PC-9 (cell line): ENCODE measurements around the gene FAM217B. TPM values are rescaled to one million over a fixed set of nuclear protein-coding genes. Genes with fewer than 3 reads are reported as not detected.

Experiments used
- BruUV-seq: library from RNA; stranded (reverse); fragments of 400-500 nt; replicated peaks from 2 replicates; lab custom pipeline; 2021; lab: Mats Ljungman, UMichigan
- CTCF ChIA-PET: fragments of 300-600 bp; sonication (Branson Sonifier 250); formaldehyde crosslinking; loops from one replicate; lab custom pipeline; 2022; ENCODE audit warnings: antibody characterized with exemption; lab: Charles Lee
- POLR2A ChIA-PET: fragments of 300-600 bp; sonication (Branson Sonifier 250); formaldehyde crosslinking; loops from one replicate; lab custom pipeline; 2022; ENCODE audit warnings: antibody characterized with exemption; ENCODE audit not compliant: unreplicated experiment; lab: Charles Lee
- DNase-seq, 2 experiments: peaks; one replicate each; pipeline versions ENCODE4 v3.0.0 to v3.0.0-alpha.2; 2015 to 2022; ENCODE audit warnings: mixed read lengths in 1 of 2
- H2AFZ ChIP-seq: fragments of 200-600 bp; sonication (generic); 2 replicates; pipeline ENCODE4 v1.8.1; 2017; ENCODE audit warnings: antibody characterized with exemption
- H3F3A ChIP-seq: fragments of 200-600 bp; sonication (generic); 2 replicates; pipeline ENCODE4 v1.8.1; 2017; ENCODE audit warnings: antibody characterized with exemption, mild to moderate bottlenecking, low read depth; ENCODE audit not compliant: insufficient read depth
- H3K27ac ChIP-seq: fragments of 200-600 bp; sonication (generic); 2 replicates; pipeline ENCODE4 v1.6.1; 2016; ENCODE audit warnings: mixed run types
- H3K27me3 ChIP-seq: fragments of 200-600 bp; sonication (generic); 2 replicates; pipeline ENCODE4 v1.6.1; 2016; ENCODE audit warnings: low read depth, mixed run types; ENCODE audit not compliant: insufficient read depth
- H3K36me3 ChIP-seq: fragments of 200-600 bp; sonication (generic); 2 replicates; pipeline ENCODE4 v1.6.1; 2016; ENCODE audit warnings: low read depth, mixed run types
- H3K4me1 ChIP-seq: fragments of 200-600 bp; sonication (generic); replicated peaks from 2 replicates; pipeline ENCODE4 v1.6.1; 2016; ENCODE audit warnings: mixed run types; ENCODE audit not compliant: insufficient read depth
- H3K4me2 ChIP-seq: fragments of 200-600 bp; sonication (generic); 2 replicates; pipeline ENCODE4 v1.6.1; 2017; ENCODE audit warnings: mixed run types
- H3K4me3 ChIP-seq: fragments of 200-600 bp; sonication (generic); 2 replicates; pipeline ENCODE4 v1.6.1; 2016; ENCODE audit warnings: mixed run types
- H3K79me2 ChIP-seq: fragments of 200-600 bp; sonication (generic); 2 replicates; pipeline ENCODE4 v1.6.1; 2017; ENCODE audit warnings: low read depth, mixed run types
- H3K9me2 ChIP-seq: fragments of 200-600 bp; sonication (generic); 2 replicates; pipeline ENCODE4 v1.8.1; 2017; ENCODE audit warnings: mild to moderate bottlenecking; ENCODE audit not compliant: insufficient read depth
- H3K9me3 ChIP-seq: fragments of 200-600 bp; sonication (generic); 2 replicates; pipeline ENCODE4 v1.8.1; 2016; ENCODE audit warnings: low read depth; ENCODE audit not compliant: insufficient read depth
- H4K20me1 ChIP-seq: fragments of 200-600 bp; sonication (generic); 2 replicates; pipeline ENCODE4 v1.8.1; 2017; ENCODE audit not compliant: insufficient read depth
- EZH2 ChIP-seq: fragments of 200-600 bp; sonication (generic); IDR thresholded peaks from 2 replicates; pipeline ENCODE4 v1.8.0; 2017; ENCODE audit warnings: antibody characterized with exemption, low read depth
- intact Hi-C: fragments of 100-400 bp; cut with micrococcal nuclease; formaldehyde crosslinking; loops from one replicate; pipeline ENCODE4 v1.10.0; 2022; ENCODE audit not compliant: unreplicated experiment
- total RNA-seq: library from RNA; stranded (reverse); gene quantifications from 2 replicates; pipeline ENCODE4 v1.2.3, GENCODE V29; 2021
- TF ChIP-seq, protein P1 (sequence below): fragments of 200-600 bp; sonication (generic); conservative IDR thresholded peaks from 2 replicates; pipeline ENCODE4 v1.6.1; 2017; ENCODE audit warnings: mixed run types, antibody characterized with exemption, mild to moderate bottlenecking, moderate library complexity

Gene FAM217B
- total RNA-seq, 1 experiment from 2014 or later, result 20.2 TPM

GRCh38 chr20:59948828-59949720 lies 8.9 kb downstream of the FAM217B start:
- TF ChIP-seq, protein P1, sequence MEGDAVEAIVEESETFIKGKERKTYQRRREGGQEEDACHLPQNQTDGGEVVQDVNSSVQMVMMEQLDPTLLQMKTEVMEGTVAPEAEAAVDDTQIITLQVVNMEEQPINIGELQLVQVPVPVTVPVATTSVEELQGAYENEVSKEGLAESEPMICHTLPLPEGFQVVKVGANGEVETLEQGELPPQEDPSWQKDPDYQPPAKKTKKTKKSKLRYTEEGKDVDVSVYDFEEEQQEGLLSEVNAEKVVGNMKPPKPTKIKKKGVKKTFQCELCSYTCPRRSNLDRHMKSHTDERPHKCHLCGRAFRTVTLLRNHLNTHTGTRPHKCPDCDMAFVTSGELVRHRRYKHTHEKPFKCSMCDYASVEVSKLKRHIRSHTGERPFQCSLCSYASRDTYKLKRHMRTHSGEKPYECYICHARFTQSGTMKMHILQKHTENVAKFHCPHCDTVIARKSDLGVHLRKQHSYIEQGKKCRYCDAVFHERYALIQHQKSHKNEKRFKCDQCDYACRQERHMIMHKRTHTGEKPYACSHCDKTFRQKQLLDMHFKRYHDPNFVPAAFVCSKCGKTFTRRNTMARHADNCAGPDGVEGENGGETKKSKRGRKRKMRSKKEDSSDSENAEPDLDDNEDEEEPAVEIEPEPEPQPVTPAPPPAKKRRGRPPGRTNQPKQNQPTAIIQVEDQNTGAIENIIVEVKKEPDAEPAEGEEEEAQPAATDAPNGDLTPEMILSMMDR, result peak; percentile 89
- TF ChIP-seq EZH2, result no peak
- no TSS peak for BruUV-seq
- Histone ChIP-seq H4K20me1 (no peaks in the 10 kb centered on the region), H2AFZ (no peak overlapping the region), H3K27ac (peak overlapping the region; percentile 36; the same call in 1 of the 2 replicates), H3K36me3 (0 out of 2 replicates have a peak, but pooled peaks cover 3% of the 10 kb centered on the region), H3K9me3 (no peaks in the 10 kb centered on the region), H3K4me1 (peaks cover 28% of the 10 kb centered on the region), H3K4me2 (no peak overlapping the region; the same call in 1 of the 2 replicates), H3K4me3 (no peak overlapping the region), H3F3A (peaks cover 29% of the 10 kb centered on the region), H3K79me2 (no peaks in the 10 kb centered on the region; the same call in 1 of the 2 replicates), H3K9me2 (no peaks in the 10 kb centered on the region), H3K27me3 (no peaks in the 10 kb centered on the region)
- CTCF ChIA-PET, result interaction anchor here (0.6 to 1.4 kb wide), 3 partner anchors 10 to 101 kb away, joined by 3 to 6 read pairs (median 4); no protein-coding TSS in a partner anchor
- POLR2A ChIA-PET, result interaction anchor here (0.7 kb wide), 1 partner anchor 101 kb away, joined by 6 read pairs; no protein-coding TSS in a partner anchor
- DNase-seq, result peak; percentile 25 to 57
- intact Hi-C loops, result loop anchor here (1.0 to 10.0 kb wide), 4 partner anchors 101 to 354 kb away; no protein-coding TSS in a partner anchor

DNA sequence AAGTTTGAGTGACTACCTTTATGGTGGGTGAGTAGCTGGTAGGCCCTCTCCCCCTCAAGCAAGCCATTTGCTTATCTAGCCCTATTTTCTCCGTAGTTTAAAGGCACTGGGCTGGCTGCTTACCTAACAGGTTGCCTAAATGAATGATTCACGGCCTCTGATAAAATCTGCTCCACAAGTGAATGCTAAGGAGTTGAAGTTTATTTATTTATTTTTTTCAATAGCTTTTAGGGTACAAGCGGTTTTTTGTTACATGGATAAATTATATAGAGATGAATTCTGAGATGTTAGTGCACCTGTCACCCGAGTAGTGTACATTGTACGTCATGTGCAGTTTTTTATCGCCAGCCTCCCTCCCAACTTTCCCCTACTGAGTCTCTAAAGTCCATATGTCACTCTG lies 9.7 kb downstream of the FAM217B start:
- Histone ChIP-seq H2AFZ (no peak overlapping the region), H4K20me1 (no peaks in the 10 kb centered on the region), H3K4me3 (no peak overlapping the region), H3K36me3 (0 out of 2 replicates have a peak, but pooled peaks cover 3% of the 10 kb centered on the region), H3K4me2 (peak overlapping the region; percentile 10; the same call in 1 of the 2 replicates), H3F3A (peaks cover 29% of the 10 kb centered on the region), H3K9me2 (no peaks in the 10 kb centered on the region), H3K4me1 (peaks cover 28% of the 10 kb centered on the region), H3K27ac (no peak overlapping the region), H3K9me3 (no peaks in the 10 kb centered on the region), H3K79me2 (no peaks in the 10 kb centered on the region; the same call in 1 of the 2 replicates), H3K27me3 (no peaks in the 10 kb centered on the region)
- TF ChIP-seq EZH2, result no peak
- TF ChIP-seq, protein P1, result no peak
- intact Hi-C loops, result loop anchor here (1.0 to 10.0 kb wide), 4 partner anchors 100 to 355 kb away; no protein-coding TSS in a partner anchor
- peak in 1 of 2 experiments; percentile 63 for DNase-seq
- CTCF ChIA-PET, result interaction anchor here (1.1 kb wide), 1 partner anchor 100 kb away, joined by 4 read pairs; no protein-coding TSS in a partner anchor
- POLR2A ChIA-PET, result interaction anchor here (0.7 kb wide), 1 partner anchor 100 kb away, joined by 6 read pairs; no protein-coding TSS in a partner anchor
- no TSS peak for BruUV-seq

- Histone ChIP-seq H3K27me3 (no peaks in the 10 kb centered on the region), H3K4me2 (no peak overlapping the region), H3K9me3 (no peaks in the 10 kb centered on the region), H3F3A (peaks cover 5% of the 10 kb centered on the region; the same call in 1 of the 2 replicates), H3K4me1 (peaks cover 6% of the 10 kb centered on the region), H3K27ac (no peak overlapping the region), H2AFZ (no peak overlapping the region), H3K4me3 (no peak overlapping the region), H3K9me2 (no peaks in the 10 kb centered on the region), H3K36me3 (0 out of 2 replicates have a peak, but pooled peaks cover 3% of the 10 kb centered on the region), H3K79me2 (no peaks in the 10 kb centered on the region), H4K20me1 (no peaks in the 10 kb centered on the region)
- intact Hi-C loops, result no loop called here
- no TSS peak for BruUV-seq
- POLR2A ChIA-PET, result no interaction called here
- DNase-seq, result no peak
- CTCF ChIA-PET, result interaction anchor here (1.4 kb wide), 1 partner anchor 95 kb away, joined by 5 read pairs; no protein-coding TSS in a partner anchor
- TF ChIP-seq, protein P1, result no peak
- TF ChIP-seq EZH2, result no peak
These were observed 14.5 kb downstream of the FAM217B start for GRCh38 chr20:59954718-59955117.
